ENCODE results near the gene DGCR2. TPM values are rescaled to one million over a fixed set of nuclear protein-coding genes. Genes with fewer than 3 reads are reported as not detected.
A peak's percentile ranks its signal among the peaks of the same experiment; 100 is the strongest.
"Not testable (repeated sequence)": the region's sequence is repeated elsewhere in the genome, so short reads cannot be mapped to it uniquely, and the experiment has no call there.

Gene DGCR2
- total RNA-seq, 2 donors from 2014 or later, result 9.5 to 23.6 TPM

DNA sequence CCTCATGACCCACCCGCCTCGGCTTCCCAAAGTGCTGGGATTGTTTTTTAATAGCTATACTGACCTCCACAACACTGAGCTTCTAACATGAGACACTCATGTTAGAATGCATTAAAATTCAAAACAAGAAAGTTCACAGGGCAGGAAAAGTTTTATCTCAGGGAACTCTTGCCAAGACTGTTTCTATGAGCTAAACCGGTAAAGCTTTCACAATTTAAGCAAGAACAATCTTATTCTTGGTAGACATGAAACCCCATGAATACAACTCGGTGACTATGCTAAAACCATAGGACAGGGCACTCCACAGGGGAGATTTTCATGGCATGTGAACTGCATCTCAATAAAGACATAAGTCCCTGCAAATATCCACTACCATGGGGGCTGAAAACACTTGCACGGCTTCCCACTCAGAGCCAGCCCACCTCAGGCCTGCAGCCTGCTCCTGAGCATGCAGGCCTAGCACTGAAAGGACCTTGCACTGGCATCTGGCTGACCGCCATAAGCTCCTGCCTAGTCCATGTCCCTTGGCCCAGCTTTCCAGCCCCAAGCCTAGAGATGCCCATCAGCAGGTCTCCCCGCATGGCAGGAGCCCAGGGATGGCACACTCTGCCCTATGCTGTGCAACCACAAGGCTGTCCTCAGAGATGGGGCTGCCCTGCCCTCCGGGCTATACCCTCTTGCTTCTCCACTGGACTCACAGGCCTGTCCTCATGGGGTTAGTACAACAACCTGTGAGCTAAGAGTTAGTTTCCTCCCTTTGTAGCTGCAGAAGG lies 58.4 kb downstream of the DGCR2 start:
- Mint-ChIP-seq H3K27ac (no peak overlapping the region), H3K9me3 (no peaks in the 10 kb centered on the region), H3K36me3 (peaks cover 0 to 11% of the 10 kb centered on the region in 2 donors)
- DNase-seq (ENCODE audit: low spot score in 2 of 2), result no peak
- ATAC-seq, result no peak

DNA sequence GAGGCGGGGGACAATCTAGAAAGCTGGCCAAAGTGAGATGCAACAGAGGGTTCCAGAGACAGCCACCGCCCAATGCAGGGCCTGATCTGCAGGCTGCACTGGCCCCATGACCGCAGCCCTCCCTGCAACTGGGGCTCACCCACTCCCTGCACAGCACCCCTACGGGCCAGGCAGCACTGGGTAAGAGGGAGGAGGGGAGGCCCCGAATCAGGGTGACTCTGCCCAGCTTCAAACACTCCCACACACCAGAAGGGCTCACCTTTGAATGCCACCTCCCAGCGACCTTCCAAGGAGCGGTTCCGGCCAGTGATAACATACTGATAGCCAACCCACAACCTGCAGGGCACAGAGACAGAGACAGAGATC lies 59.3 kb downstream of the DGCR2 start:
- no peak for DNase-seq (ENCODE audit: low spot score in 2 of 2)
- no peak for ATAC-seq
- Mint-ChIP-seq H3K36me3 (peaks cover 0 to 13% of the 10 kb centered on the region in 2 donors), H3K27ac (peak overlapping the region; percentile 70 to 73), H3K9me3 (no peaks in the 10 kb centered on the region)

DNA sequence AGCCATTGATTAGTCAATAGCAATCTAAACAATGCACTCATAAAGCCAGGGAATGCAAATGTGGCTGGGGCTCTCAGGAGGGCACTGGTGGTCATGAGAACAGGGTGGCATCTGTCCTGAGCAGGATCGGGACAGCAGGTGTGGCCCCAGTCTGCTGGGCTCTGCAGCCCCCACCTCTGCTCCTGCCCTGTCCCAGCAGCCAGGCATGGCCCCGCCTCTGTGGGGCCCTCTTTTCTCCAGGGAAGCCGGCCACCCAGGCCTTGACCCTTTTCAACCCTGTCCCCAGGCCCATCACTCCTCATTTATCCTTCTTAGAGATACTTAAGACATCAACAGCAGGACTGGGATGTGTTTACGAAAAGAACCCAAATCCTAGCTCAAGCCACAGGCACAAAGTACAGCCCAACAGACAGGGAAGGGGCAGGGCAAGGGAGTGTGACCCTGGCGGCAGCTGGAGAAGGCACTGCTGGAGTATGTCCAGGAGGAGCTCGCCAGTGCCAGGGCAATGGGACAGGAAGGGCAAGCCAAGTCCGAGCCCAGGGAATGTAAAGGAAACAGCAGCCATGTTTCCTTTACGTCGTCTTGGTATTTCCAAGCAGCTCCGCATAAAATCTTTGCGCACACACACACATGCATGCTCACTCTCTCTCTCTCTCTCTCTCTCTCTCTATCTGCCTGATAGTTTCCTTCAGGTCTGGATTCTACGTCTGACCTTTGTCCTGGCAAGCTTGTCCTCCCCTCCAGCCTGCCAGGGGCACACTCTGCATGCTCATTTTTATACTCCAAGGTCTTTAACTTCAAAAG lies 59.9 kb downstream of the DGCR2 start:
- Mint-ChIP-seq H3K36me3 (peaks cover 0 to 13% of the 10 kb centered on the region in 2 donors), H3K9me3 (no peaks in the 10 kb centered on the region), H3K27ac (peak overlapping the region; percentile 70 to 73)
- DNase-seq (ENCODE audit: low spot score in 2 of 2) (no peak), ATAC-seq (no peak)

- H3K27ac Mint-ChIP-seq, result no peak overlapping the region
- no peaks in the 10 kb centered on the region for H3K9me3 Mint-ChIP-seq
- no peak for DNase-seq (ENCODE audit: low spot score in 2 of 2)
- peaks cover 0 to 13% of the 10 kb centered on the region in 2 donors for H3K36me3 Mint-ChIP-seq
- no peak for ATAC-seq
These were observed 60.6 kb downstream of the DGCR2 start for GRCh38 chr22:19061471-19062138.

- peak in 1 of 2 donors; percentile 36 for ATAC-seq
- no peaks in the 10 kb centered on the region for H3K9me3 Mint-ChIP-seq
- H3K27ac Mint-ChIP-seq, result peak overlapping the region; percentile 18 to 29
- peaks cover 0 to 13% of the 10 kb centered on the region in 2 donors for H3K36me3 Mint-ChIP-seq
- no peak for DNase-seq (ENCODE audit: low spot score in 2 of 2)
These were observed 61.7 kb downstream of the DGCR2 start for GRCh38 chr22:19060356-19061009.

- peak overlapping the region; percentile 18 to 90 for H3K27ac Mint-ChIP-seq
- H3K36me3 Mint-ChIP-seq, result peaks cover 0 to 10% of the 10 kb centered on the region in 2 donors
- ATAC-seq (no peak), DNase-seq (ENCODE audit: low spot score in 2 of 2) (peak in 1 of 2 donors; percentile 50)
- no peaks in the 10 kb centered on the region for H3K9me3 Mint-ChIP-seq
These were observed 62.5 kb downstream of the DGCR2 start for GRCh38 chr22:19059481-19060278.

DNA sequence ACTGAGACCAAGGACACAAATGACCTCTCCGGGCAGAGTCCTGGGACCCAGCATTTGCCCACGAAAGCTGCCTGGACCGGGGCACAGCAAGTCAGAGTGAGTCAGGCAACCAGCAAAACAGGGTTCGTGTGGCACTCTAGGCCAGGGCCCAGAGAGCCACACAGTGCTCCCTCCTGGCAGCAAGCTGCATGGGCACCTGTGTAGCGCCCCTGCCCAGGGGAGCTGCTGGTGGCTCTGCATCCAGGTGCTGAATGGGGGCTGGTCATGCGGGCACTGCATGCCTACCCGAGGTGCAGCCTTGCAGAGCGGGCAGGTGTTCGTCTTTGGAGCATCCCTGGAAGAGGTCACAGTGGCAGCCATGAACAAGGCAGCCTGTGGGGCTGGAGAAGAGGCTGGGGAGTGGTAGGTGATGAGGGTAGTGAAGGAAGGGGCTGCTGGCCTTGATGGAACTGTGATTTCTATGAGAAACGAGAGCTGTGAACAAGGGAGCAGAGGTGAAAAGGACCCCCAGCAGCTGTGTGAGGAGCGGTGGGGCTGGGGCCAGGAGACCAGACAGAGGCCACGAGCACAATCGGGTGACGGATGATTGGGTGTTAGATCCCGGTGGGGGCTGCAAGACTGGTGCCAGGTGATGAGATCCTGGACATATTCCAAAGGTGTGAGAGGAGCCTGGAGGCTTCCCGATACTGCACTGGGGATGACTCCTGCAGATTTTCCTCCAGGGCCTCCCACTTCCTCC lies 63.3 kb downstream of the DGCR2 start:
- ATAC-seq, result no peak
- Mint-ChIP-seq H3K9me3 (no peaks in the 10 kb centered on the region), H3K27ac (peak overlapping the region; percentile 9 to 90), H3K36me3 (peaks cover 0 to 8% of the 10 kb centered on the region in 2 donors)
- no peak for DNase-seq (ENCODE audit: low spot score in 2 of 2)

- H3K9me3 Mint-ChIP-seq, result no peaks in the 10 kb centered on the region
- DNase-seq (ENCODE audit: low spot score in 2 of 2) (peak in 1 of 2 donors; percentile 47), ATAC-seq (no peak)
- peak overlapping the region; percentile 9 to 46 for H3K27ac Mint-ChIP-seq
- peaks cover 0 to 8% of the 10 kb centered on the region in 2 donors for H3K36me3 Mint-ChIP-seq
These were observed 64.2 kb downstream of the DGCR2 start for GRCh38 chr22:19057999-19058491.

DNA sequence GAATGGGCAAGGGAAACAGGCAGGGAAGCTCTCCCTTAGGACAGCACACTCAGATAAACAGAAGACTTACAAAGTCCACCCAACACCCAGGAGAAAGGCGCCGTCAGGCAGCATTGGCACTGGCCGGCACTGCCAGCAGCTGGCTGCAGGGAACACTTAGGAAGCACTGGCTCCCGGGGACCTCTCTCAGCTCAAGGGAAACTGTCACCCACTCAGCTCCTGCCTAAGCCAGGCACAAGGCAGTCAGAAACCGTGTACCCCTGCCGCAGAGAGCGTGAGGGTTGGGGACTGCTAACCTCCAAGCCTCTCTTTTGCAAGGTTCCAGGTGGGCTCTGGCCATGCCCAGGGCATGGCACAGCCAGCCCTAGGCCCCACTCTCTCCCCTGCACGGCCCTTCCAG lies 64.7 kb downstream of the DGCR2 start:
- ATAC-seq (no peak), DNase-seq (ENCODE audit: low spot score in 2 of 2) (peak in 1 of 2 donors; percentile 25)
- peaks cover 0 to 8% of the 10 kb centered on the region in 2 donors for H3K36me3 Mint-ChIP-seq
- H3K27ac Mint-ChIP-seq, result peak overlapping the region; percentile 21 to 46
- no peaks in the 10 kb centered on the region for H3K9me3 Mint-ChIP-seq

DNA sequence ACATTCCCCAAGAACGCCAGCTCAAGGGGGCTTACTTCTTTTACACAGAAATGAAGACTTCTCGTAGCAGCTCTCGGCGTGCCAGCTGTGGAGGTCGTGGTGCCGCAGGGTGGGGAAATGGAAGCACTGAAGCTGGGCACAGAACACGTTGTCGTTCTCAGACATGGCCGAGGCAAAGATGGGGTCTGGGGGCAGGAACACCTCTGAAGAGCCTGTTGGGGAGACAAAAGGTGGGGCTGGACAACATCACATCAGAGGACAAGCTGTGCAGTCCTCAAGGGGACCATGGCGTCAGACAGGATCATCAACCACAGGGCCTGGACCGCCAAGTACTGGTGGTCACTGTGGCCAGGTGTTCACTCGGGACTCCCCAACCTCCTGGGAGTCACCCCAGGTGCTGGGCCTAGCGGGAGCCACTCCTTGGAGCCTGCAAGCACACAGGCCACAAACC lies 65.2 kb downstream of the DGCR2 start:
- H3K27ac Mint-ChIP-seq, result peak overlapping the region; percentile 21 to 63
- peaks cover 0 to 8% of the 10 kb centered on the region in 2 donors for H3K36me3 Mint-ChIP-seq
- ATAC-seq (no peak), DNase-seq (ENCODE audit: low spot score in 2 of 2) (peak in 1 of 2 donors; percentile 38)
- no peaks in the 10 kb centered on the region for H3K9me3 Mint-ChIP-seq

- Mint-ChIP-seq H3K9me3 (no peaks in the 10 kb centered on the region), H3K27ac (no peak overlapping the region), H3K36me3 (peaks cover 0 to 7% of the 10 kb centered on the region in 2 donors)
- ATAC-seq (no peak), DNase-seq (ENCODE audit: low spot score in 2 of 2) (peak in 1 of 2 donors; percentile 41)
These were observed 66.4 kb downstream of the DGCR2 start for GRCh38 chr22:19055801-19056200.

GRCh38 chr22:19052941-19053541 lies 69.2 kb downstream of the DGCR2 start:
- Mint-ChIP-seq H3K36me3 (peaks cover 0 to 4% of the 10 kb centered on the region in 2 donors), H3K9me3 (no peaks in the 10 kb centered on the region), H3K27ac (peak overlapping the region; percentile 3 to 20)
- DNase-seq (ENCODE audit: low spot score in 2 of 2) (peak in 1 of 2 donors; percentile 21), ATAC-seq (no peak)

- Mint-ChIP-seq H3K9me3 (no peaks in the 10 kb centered on the region), H3K36me3 (peaks cover 0 to 10% of the 10 kb centered on the region in 2 donors), H3K27ac (peak overlapping the region in 1 of 2 donors; percentile 1)
- ATAC-seq, result no peak
- DNase-seq (ENCODE audit: low spot score in 2 of 2), result no peak
These were observed 70.7 kb downstream of the DGCR2 start for GRCh38 chr22:19051381-19052072.

DNA sequence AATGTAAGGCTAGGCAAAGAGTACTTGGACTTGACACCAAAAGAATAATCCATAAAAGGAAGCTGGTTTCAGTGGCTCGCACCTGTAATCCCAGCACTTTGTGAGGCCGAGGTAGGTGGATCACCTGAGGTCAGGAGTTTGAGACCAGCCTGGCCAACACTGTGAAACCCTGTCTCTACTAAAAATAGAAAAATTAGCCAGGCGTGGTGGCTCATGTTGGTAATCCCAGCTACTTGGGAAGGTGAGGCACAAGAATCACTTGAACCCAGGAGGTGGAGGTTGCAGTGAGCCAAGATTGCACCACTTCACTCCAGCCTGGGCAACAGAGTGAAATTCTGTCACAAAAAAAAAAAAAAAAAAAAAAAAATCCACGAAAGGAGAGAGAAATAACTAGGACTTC lies 71.4 kb downstream of the DGCR2 start:
- H3K36me3 Mint-ChIP-seq, result peaks cover 0 to 10% of the 10 kb centered on the region in 2 donors
- H3K9me3 Mint-ChIP-seq, result not testable (repeated sequence)

More for the DNA sequence above, 71.4 kb downstream of the DGCR2 start:
- ATAC-seq, H3K27ac Mint-ChIP-seq: not testable (repeated sequence)
- DNase-seq (ENCODE audit: low spot score in 2 of 2), result peak in 1 of 2 donors; percentile 0
